ENCODE results near the gene PRR19. TPM values are rescaled to one million over a fixed set of nuclear protein-coding genes. Genes with fewer than 3 reads are reported as not detected.
"Not testable (repeated sequence)": the region's sequence is repeated elsewhere in the genome, so short reads cannot be mapped to it uniquely, and the experiment has no call there.

The PRR19 gene
- total RNA-seq, 4 donors from 2014 or later = 0.30 to 0.44 TPM; not detected in 2

GRCh38 chr19:42326969-42327368, 25.0 kb downstream of the PRR19 start:
- TF ChIP-seq EP300 (IDR thresholded peaks at IDR 0.05) = no peak
- TF ChIP-seq POLR2A (IDR thresholded peaks at IDR 0.05) = no peak
- TF ChIP-seq CTCF (IDR thresholded peaks at IDR 0.05) = no peak
- Histone ChIP-seq H3K27me3 (peaks cover 0 to 31% of the 10 kb centered on the region in 2 donors), H3K4me1 (peaks cover 0 to 72% (median 30%) of the 10 kb centered on the region in 4 donors), H3K36me3 (no peaks in the 10 kb centered on the region), H3K27ac (no peak overlapping the region), H3K4me3 (no peak overlapping the region), H3K9me3 (no peaks in the 10 kb centered on the region)
- DNase-seq (ENCODE audit: low spot score in 2 of 2) = no peak

GRCh38 chr19:42327381-42327780, 25.4 kb downstream of the PRR19 start:
- 69 to 81% methylated on average over 5 of the region's 5 CpGs for WGBS, 2 donors
- TF ChIP-seq POLR2A (IDR thresholded peaks at IDR 0.05) (no peak), CTCF (IDR thresholded peaks at IDR 0.05) (no peak), EP300 (IDR thresholded peaks at IDR 0.05) (no peak)
- H3K4me3 ChIP-seq = no peak overlapping the region
- no peaks in the 10 kb centered on the region for H3K36me3 ChIP-seq
- peaks cover 0 to 75% (median 30%) of the 10 kb centered on the region in 4 donors for H3K4me1 ChIP-seq
- DNase-seq (ENCODE audit: low spot score in 2 of 2) = no peak
- H3K27me3 ChIP-seq = peaks cover 0 to 27% of the 10 kb centered on the region in 2 donors
- no peak overlapping the region for H3K27ac ChIP-seq
- H3K9me3 ChIP-seq = no peaks in the 10 kb centered on the region

GRCh38 chr19:42328106-42328505, 26.2 kb downstream of the PRR19 start:
- no peaks in the 10 kb centered on the region for H3K36me3 ChIP-seq
- no peaks in the 10 kb centered on the region for H3K9me3 ChIP-seq
- WGBS, 2 donors = 50 to 59% methylated on average over 1 of the region's 1 CpG
- no peak overlapping the region for H3K27ac ChIP-seq
- no peak for DNase-seq (ENCODE audit: low spot score in 2 of 2)
- no peak for TF ChIP-seq EP300 (IDR thresholded peaks at IDR 0.05)
- TF ChIP-seq POLR2A (IDR thresholded peaks at IDR 0.05) = no peak
- TF ChIP-seq CTCF (IDR thresholded peaks at IDR 0.05) = no peak
- peaks cover 0 to 19% of the 10 kb centered on the region in 2 donors for H3K27me3 ChIP-seq
- peaks cover 0 to 75% (median 30%) of the 10 kb centered on the region in 4 donors for H3K4me1 ChIP-seq
- H3K4me3 ChIP-seq = no peak overlapping the region

- Histone ChIP-seq H3K36me3 (peaks cover 0 to 4% (median 0%) of the 10 kb centered on the region in 3 donors), H3K4me3 (no peak overlapping the region), H3K9me3 (no peaks in the 10 kb centered on the region), H3K27ac (peak overlapping the region in 2 of 4 donors; percentile 33 to 53), H3K4me1 (peaks cover 0 to 72% (median 29%) of the 10 kb centered on the region in 4 donors), H3K27me3 (peaks cover 0 to 12% of the 10 kb centered on the region in 2 donors)
- WGBS, 2 donors = 72 to 77% methylated on average over 2 of the region's 2 CpGs
- DNase-seq (ENCODE audit: low spot score in 2 of 2) = no peak
- TF ChIP-seq CTCF (IDR thresholded peaks at IDR 0.05) (no peak), EP300 (IDR thresholded peaks at IDR 0.05) (no peak), POLR2A (IDR thresholded peaks at IDR 0.05) (no peak)
These were observed 26.9 kb downstream of the PRR19 start for GRCh38 chr19:42328854-42329253.

- DNase-seq (ENCODE audit: low spot score in 2 of 2) = peak; percentile 29 to 40
- no peaks in the 10 kb centered on the region for H3K9me3 ChIP-seq
- H3K4me3 ChIP-seq = no peak overlapping the region
- peak overlapping the region in 3 of 4 donors; percentile 15 to 53 (median 33) for H3K27ac ChIP-seq
- TF ChIP-seq CTCF (IDR thresholded peaks at IDR 0.05) (no peak), EP300 (IDR thresholded peaks at IDR 0.05) (no peak), POLR2A (IDR thresholded peaks at IDR 0.05) (no peak)
- no peaks in the 10 kb centered on the region for H3K27me3 ChIP-seq
- peaks cover 0 to 72% (median 18%) of the 10 kb centered on the region in 4 donors for H3K4me1 ChIP-seq
- WGBS, 2 donors = 3 to 4% methylated on average over 2 of the region's 2 CpGs
- H3K36me3 ChIP-seq = peaks cover 0 to 14% (median 0%) of the 10 kb centered on the region in 3 donors
These were observed 28.3 kb downstream of the PRR19 start for GRCh38 chr19:42330241-42330711.

GRCh38 chr19:42331333-42331732, 29.4 kb downstream of the PRR19 start:
- not testable (repeated sequence) for H3K9me3 ChIP-seq; DNase-seq (ENCODE audit: low spot score in 2 of 2); H3K4me3 ChIP-seq; H3K27me3 ChIP-seq
- Histone ChIP-seq H3K4me1 (peaks cover 0 to 68% (median 14%) of the 10 kb centered on the region in 4 donors), H3K27ac (peak overlapping the region in 2 of 4 donors; percentile 33 to 53), H3K36me3 (peaks cover 0 to 25% (median 0%) of the 10 kb centered on the region in 3 donors)
- 28 to 58% methylated on average over 3 of the region's 3 CpGs for WGBS, 2 donors

All from tibial nerve (tissue), 4 donors.